HG03095 (cell line): ENCODE measurements around the gene TRUB2.

Experiments
- ATAC-seq: cut with Tn5 transposase; IDR thresholded peaks from one replicate; pipeline ENCODE4 v1.9.1; 2021; ENCODE audit warnings: moderate library complexity; ENCODE audit not compliant: unreplicated experiment

The TRUB2 gene, protein sequence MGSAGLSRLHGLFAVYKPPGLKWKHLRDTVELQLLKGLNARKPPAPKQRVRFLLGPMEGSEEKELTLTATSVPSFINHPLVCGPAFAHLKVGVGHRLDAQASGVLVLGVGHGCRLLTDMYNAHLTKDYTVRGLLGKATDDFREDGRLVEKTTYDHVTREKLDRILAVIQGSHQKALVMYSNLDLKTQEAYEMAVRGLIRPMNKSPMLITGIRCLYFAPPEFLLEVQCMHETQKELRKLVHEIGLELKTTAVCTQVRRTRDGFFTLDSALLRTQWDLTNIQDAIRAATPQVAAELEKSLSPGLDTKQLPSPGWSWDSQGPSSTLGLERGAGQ

DNA sequence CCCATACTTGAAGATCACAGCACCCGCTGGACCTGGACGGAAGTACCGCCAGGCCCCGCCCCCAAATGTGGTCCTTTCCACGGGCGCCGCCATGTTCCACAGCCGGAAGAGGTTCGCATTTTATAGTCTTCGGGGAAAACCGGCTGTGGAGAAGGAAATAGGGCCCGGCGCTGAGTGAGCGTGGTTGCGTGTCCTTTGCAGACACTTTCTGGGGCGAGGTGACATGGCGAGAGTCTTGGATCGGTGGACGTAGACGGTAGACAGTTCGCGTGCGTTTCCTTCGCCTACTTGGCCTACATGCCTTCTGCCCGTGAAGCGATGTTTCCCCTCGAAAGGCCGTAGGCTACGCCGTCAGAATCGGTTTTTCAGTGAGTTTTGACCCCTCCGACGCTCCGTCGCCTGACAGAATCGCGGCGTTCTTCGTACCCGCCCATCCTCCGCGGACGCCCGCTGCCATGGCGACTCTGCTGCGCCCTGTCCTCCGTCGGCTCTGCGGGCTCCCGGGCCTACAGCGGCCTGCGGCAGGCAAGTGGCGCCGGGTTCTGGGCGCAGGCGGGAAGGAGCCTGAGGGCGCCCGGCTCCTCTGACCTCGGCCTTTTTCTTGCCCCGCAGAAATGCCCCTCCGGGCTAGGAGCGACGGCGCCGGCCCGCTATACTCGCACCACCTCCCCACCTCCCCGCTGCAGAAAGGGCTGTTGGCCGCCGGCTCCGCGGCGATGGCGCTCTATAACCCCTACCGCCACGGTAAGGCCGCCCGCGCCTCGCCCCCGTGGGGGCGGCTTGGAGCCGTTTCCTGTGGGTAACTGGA lies at the start of gene TRUB2, which contains the start of gene COQ4:
Gene TRUB2 (minus strand): TSS at position 44 of the 808 bp plus-strand sequence. CDS start 39 bp downstream, at position 5.
Gene COQ4 (plus strand): TSS at position 436 of the 808 bp plus-strand sequence. CDS start 20 bp downstream, at position 456.
- ATAC-seq = peak; percentile 75

DNA sequence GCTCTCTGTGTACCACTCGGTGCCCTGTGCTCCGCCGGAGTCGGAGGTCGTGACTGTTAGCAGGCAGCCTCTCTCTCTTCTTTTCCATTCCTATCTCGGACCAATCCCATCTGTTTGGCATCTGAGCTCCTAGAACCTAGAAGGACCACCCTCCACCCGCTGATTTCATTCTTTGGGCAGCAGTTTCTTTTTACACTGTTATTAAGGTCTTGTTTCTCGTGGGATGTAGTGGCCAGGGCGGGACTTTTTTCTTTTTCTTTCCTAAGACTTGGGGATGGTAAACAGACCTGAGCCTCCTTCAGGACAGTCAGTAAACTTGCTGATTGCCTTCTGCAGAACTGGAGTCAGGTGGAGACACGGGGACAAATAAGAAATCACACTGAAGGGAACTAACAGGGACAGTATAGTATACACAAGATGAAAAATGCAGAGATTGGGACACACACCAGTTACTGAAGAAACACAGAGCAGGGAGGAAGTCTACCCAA lies 49.4 kb upstream of the TRUB2 start:
- no peak for ATAC-seq

DNA sequence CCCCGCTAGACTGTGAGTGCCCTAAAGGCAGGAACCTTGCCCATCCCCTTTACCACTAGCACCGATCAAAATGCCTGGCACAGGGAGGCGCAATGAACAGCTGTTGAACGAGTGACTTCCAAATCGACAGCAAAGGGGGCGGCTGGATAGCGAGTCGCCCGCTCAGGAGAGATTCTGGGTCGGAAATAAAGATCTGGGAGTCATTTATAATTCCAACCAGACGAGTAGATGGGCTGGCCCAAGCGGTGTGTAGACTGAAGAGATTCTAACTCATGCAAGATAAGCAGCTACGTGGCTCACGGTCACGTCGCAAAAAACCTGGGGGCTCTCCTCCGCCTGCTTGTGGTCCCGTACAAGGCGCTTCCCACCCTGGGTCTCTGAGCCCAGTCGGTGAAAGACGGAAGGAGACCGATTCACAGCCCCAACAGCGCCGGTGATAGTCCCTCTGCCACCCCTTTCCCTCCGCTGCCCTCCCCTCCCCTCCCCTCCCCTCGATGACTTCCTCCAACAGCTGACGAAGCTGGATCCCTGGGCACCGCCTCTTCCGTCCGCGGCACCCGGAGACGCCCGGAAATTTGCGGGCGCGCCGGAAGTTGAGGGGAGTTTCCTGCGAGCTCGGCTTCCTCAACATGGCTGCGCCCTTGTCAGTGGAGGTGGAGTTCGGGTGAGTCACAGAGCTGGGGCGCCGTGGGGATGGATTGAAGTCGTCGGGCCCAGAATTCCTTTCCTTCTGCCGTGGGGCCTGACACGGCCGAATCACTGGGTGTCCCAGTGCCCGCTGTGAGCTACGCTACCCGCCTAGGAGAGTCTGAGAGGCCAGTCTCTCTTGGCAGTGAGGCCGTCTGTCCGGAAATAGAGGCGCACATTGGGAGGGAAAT lies 48.7 kb upstream of the TRUB2 start, which contains the start of gene URM1:
Gene URM1 (plus strand): TSS at position 623 of the 878 bp plus-strand sequence. CDS start 7 bp downstream, at position 630.
- ATAC-seq = peak; percentile 80

DNA sequence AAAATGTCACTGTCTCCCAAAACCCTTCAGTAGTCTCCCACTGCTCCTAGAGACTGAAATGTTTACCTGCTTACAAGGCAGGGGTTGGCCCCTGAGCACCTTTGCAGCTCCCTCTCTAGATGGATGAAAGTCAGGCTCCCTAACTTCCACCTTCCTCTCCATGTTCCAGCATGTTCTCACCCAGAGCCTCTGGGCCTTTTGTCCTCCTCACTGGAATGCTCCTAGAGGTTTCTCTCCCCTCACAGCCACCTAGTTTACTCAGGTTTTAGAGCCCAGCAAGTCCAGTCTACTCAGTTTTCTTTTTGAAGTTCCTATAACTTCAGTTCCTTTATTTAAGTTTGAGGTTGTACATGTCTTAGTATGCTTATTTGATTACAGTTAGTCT lies 48.1 kb upstream of the TRUB2 start:
- no peak for ATAC-seq

DNA sequence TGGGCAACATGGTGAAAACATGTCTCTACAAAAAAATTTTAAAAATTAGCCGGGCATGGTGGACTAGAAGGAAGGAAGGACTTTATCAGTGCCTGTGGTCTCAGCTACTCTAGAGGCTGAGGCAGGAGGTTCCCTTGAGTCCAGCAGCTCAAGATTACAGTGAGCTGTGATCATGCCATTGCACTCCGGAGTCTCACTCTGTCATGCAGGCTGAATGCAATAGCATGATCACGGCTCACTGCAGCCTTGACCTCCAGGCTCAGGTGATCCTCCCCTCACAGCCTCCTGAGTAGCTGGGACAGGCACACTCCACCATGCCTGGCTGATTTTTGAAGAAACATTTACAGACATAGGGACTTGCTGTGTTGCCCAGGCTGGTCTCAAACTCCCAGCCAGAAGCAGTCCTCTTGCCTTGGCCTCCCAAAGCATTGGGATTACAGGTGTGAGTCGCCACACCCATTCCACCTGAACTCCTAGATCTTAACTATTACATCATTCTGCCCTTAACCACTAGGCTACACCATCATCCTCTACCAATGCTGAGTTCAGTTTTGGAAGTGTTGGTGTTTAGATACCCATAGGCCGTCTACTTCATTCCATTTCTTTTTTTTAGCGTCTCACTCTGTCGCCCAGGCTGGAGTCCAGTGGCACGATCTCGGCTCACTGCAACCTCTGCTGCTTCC lies 46.9 kb upstream of the TRUB2 start:
- no peak for ATAC-seq

DNA sequence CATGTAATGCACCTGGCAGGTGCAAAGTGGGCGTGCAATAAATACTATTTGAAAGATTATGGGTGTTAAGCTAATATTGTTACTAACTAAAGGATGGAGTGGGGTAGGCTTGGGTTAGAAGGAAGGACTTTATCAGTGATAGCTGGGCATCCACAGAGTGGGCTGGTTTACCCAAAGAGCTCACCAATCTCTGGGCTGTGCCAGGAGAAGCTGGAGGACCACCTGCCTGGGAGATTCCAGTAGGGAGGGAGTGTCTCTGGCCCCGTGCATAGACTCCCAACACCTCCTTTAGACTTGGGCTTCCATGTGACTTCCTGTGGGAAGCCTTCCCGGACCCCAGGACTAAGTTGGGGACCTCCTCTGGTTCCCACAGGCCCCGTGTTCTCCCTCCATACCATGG lies 43.3 kb upstream of the TRUB2 start:
- ATAC-seq = no peak

DNA sequence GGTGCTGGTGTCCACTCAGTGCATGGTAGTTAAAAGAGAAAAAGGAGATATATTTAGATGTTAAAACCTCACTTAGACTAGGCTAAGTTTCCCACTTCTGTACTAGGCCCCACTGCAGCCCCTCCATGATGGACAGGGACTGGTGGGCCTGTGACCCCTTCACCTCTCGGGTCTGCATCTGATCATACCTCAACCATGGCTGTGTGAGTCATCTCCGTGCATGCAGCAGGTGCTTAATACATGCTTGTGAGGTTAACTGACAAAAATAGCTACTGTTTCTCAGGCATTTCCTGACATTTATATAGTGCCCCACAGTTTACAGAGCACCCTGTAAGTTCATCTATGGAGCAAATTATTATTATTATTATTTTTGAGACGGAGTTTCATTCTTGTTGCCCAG lies 40.5 kb upstream of the TRUB2 start:
- no peak for ATAC-seq

DNA sequence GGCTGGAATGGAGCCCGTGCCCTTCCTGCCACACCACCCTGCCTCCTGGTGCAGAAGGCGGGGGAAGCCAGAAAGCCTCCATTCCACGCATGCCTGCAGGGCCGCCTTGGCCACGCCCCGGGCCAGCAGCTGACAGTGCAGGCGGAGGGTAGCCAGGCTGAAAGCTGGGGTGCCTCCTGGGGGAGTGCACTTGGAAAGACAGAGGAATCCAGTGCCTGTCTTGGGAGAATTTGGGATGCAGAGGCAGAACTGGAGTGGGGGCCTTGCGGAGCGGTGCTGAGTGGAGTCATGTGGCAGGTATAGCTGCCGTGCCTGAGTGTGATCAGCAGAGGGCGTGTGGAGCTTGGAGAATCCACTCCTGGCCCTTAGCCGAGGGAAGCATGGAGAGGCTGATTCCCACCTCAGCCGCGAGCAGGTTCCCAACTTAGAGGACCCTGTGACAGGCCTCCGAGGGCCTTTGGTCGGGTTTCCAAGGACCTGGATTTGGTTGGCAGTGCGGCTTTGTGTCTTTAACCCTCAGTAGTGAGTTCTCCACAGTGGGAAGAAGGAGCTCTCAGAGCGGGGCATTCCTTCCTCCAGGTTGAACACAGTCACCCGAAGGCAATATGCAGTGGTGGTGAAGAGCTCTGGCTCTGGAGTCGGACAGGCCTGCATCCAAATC lies 39.9 kb upstream of the TRUB2 start:
- ATAC-seq = peak; percentile 76

DNA sequence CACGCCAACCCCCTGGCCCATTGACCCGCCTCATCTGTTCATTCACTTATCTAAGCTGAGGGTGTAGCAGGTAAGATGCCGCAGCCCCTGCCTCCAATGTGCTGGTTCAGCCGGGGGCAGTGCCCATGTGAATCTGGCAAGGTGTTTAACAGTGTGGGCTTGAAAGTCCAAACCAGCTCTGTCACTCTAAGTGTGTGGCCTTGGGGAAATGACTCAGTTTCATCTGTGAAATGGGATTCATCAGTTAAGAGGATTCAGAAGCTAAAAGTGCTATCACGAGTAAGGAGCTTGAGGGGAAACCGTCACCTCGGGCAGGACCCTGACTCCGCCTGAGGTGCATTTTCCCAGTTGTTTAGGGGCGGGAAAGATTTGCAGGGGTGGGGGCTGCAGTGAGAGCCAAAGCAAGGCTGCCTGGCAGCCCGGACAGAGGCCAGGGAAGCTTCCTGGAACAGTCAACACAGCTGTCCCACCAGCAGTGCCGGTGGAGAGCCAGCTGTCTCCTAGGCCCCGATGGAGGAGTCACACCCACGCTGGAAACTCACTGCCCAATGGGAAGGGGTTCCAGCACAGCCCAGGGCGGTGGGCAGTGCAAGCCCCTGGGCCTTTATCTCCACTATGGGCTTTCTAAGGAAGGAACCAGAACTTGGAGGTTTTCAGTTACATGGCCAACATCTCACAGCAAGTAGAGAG lies 39.2 kb upstream of the TRUB2 start:
- no peak for ATAC-seq

DNA sequence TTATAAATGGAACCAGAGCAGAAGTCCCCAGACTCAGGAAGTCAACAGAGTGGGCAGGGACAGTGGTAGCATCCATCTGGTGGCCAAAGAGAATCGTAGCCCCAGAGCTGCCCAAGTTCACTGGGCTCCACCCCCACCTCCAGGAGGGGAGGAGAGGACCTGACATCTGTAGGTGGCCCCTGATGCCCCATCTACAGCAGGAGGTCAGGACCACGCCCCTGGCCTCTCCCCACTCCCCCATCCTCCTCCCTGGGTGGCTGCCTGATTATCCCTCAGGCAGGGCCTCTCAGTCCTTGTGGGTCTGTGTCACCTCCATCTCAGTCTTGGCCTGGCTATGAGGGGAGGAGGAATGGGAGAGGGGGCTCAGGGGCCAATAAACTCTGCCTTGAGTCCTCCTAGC lies 38.6 kb upstream of the TRUB2 start:
- no peak for ATAC-seq

DNA sequence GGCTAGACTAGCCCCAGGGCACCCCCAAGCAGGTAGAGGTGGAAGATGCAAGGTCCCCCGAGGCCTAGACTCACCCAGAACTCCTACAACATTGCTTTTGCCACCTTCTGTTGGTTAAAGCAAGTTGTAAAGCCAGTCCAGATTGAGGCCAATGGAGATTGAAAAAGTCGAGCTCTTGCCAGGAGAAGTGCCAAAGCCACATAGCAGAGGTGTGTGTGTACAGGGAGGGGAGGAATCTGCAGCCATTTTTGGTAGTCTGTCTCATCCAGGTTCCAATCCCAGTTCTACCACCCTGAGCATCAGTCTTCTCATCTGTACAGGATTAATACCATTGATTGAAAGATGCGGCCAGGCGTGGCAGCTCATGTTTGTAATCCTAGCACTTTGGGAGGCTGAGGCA lies 36.6 kb upstream of the TRUB2 start:
- ATAC-seq = no peak

DNA sequence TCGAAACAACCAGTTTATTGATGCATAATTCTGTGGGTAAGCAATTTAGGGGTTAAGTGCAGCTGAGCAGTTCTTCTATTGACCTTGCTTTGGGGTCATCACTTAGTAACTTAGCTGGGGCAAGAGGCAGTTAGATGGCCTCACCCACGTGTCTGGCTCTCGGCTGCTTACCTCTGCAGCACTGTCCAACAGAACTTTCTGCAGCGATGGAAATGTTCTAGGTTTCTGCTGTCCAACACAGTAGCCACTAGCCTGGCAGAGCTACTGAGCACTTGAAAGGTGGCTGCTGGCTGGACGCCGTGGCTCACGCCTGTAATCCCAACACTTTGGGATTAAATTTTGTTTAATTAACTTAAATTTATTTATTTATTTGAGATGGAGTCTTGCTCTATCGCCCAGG lies 35.8 kb upstream of the TRUB2 start:
- ATAC-seq = no peak

DNA sequence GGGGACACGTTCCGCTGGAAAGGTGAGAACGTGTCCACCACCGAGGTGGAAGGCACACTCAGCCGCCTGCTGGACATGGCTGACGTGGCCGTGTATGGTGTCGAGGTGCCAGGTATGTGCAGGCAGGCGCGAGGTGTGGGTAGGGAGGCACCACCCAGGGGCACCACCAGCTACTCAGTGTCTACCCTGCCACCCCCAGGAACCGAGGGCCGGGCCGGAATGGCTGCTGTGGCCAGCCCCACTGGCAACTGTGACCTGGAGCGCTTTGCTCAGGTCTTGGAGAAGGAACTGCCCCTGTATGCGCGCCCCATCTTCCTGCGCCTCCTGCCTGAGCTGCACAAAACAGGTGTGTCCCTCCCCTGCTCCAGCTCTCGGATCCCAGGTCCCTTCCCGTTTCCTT lies 33.2 kb upstream of the TRUB2 start:
- ATAC-seq = no peak

DNA sequence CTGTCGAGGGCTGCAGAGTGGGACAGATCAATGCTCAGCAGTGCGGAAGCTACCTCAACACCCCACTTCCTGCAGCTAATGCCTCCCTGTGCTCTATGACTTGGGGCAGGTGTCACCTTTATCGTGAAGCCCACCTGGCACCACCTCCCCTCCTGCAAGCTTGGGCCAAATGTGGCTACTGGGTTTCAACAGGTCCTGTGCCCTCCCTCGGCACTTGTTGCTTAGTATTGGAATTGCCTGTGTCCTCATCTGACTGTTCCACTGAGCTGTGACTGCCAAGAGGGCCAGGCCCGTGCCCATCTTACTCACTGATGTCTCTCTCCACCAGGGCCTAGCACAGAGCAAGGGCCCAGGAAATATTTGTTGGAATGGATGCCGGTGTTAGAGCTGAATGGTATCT lies 27.5 kb upstream of the TRUB2 start:
- no peak for ATAC-seq

DNA sequence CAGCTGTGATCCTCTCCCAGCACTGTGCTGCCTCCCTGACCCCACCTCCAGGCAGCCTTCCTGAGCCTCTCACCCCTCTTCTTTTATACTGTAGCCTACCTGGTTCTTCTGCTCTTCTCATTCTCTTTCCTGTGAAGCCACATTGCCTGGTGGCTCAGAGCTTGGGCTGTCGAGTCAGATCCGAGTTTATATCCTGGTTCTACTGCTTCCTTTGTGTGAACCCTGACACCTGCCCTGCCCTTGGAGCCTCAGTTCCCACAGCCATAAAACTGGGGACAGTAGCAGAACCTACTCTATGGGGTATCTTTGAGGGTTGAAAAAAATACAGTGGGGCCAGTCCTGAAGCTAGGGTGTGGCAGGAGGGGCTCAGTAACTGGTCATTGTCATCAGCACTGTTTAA lies 26.9 kb upstream of the TRUB2 start:
- ATAC-seq = no peak

DNA sequence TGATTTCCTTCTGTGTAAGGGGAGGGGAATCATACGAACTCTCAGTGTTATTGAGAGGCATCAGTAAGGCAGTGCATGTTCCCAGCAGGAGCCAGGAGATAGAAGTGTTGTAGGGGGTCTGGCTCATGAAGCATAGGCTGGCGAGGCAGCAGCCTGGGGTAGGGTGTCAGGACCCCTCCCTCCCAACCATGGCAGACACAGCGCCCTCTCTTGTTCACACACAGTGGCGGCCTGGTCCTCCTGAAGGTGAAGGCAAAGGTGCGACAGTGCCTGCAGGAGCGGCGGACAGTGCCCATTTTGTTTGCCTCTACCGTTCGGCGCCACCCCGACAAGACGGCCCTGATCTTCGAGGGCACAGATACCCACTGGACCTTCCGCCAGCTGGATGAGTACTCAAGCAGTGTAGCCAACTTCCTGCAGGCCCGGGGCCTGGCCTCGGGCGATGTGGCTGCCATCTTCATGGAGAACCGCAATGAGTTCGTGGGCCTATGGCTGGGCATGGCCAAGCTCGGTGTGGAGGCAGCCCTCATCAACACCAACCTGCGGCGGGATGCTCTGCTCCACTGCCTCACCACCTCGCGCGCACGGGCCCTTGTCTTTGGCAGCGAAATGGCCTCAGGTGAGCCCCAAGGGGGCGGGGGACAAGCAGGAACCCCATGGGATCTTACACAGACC lies 22.8 kb upstream of the TRUB2 start:
- no peak for ATAC-seq

DNA sequence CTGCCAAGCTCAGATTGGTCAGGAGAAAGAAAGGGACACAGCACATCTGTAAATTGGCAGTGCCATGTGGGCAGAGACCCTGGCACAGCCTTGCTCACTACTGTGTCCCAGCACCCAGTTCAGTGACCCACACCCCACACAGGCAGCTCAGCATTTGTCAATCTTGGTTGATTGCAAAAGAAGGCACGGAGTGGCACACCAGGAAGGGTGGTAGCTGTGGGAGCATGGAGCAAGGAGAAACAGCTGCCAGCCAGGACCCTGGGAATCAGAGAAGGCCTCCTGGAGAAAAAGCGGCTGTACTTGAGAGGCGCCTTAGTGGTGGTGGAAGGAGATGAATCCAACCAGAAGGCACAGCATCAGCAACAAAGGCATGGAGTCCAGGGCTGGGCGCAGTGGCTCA lies 21.6 kb upstream of the TRUB2 start:
- ATAC-seq = no peak

DNA sequence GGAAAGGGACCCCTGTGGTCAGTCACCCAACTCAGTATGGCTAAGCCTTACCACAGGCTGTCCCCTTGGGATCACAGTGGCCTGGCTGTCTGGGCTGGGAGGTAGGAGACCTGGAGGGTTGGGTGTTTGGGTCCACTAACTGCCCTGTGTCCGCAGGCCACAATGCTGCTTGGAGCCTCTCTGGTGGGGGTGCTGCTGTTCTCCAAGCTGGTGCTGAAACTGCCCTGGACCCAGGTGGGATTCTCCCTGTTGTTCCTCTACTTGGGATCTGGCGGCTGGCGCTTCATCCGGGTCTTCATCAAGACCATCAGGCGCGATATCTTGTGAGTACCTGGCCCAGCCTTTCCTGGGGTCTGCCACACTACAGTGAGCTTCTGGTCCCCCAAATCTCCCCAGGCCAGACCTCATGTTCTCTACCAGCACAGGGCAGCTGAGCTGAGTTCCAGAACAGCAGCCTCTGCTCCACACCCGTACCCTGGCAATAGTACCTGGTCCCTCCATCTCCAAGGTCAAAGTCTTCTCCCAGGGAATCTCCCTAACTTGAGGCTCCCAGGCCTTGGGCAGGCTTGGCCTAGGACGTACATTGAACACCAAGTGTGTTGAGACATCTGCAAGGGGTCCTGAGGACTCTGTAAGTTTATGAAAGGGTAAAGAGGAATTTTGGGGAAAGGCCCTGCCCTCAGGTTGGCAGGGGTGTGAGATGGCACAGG lies 20.9 kb upstream of the TRUB2 start:
- no peak for ATAC-seq
